ENCODE measurements around the gene S100P.
A peak's percentile ranks its signal among the peaks of the same experiment; 100 is the strongest.

GRCh38 chr4:6720202-6720699 lies 26.6 kb downstream of the S100P start:
- TF ChIP-seq CTCF (IDR thresholded peaks at IDR 0.05 in 4 of 5, conservative IDR thresholded peaks at IDR 0.05 in 1 of 5): peak; percentile 92 to 98 (median 96)
- no peak for TF ChIP-seq POLR2A (IDR thresholded peaks at IDR 0.05)

Data from gastrocnemius medialis (tissue), 4 donors.